Astrocyte (in vitro differentiated cells and primary cell): ENCODE data around the gene RGS21. TPM values are rescaled to one million over a fixed set of nuclear protein-coding genes. Genes with fewer than 3 reads are reported as not detected.

Experiments
- DNase-seq: peaks from one replicate; pipeline ENCODE4 v3.0.0-alpha.2; 2010; ENCODE audit warnings: low read depth
- FAIRE-seq: peaks from 2 replicates; lab custom pipeline; 2011; peaks lifted over from hg19 to GRCh38; lab: Jason Lieb, UNC
- H2AFZ ChIP-seq: 2 replicates; pipeline ENCODE4 v1.6.0; 2012; ENCODE audit warnings: low read depth, low read length, inconsistent platforms
- H3K27ac ChIP-seq: 2 replicates; pipeline ENCODE4 v1.5.1; 2011; ENCODE audit warnings: low read depth, low read length, inconsistent platforms
- H3K27me3 ChIP-seq: 2 replicates; pipeline ENCODE4 v1.6.0; 2011; ENCODE audit warnings: low read length, inconsistent platforms; ENCODE audit not compliant: insufficient read depth
- H3K36me3 ChIP-seq: 2 replicates; pipeline ENCODE4 v1.5.1; 2011; ENCODE audit warnings: low read length, inconsistent platforms; ENCODE audit not compliant: insufficient read depth
- H3K4me1 ChIP-seq: 2 replicates; pipeline ENCODE4 v1.5.1; 2011; ENCODE audit warnings: low read length, inconsistent platforms; ENCODE audit not compliant: insufficient read depth
- H3K4me2 ChIP-seq: 2 replicates; pipeline ENCODE4 v1.6.0; 2012; ENCODE audit warnings: low read length, inconsistent platforms
- H3K4me3 ChIP-seq: 2 replicates; pipeline ENCODE4 v1.5.1; 2011; ENCODE audit warnings: low read depth, mild to moderate bottlenecking, low read length, inconsistent platforms; ENCODE audit not compliant: insufficient read depth
- H3K79me2 ChIP-seq: 2 replicates; pipeline ENCODE4 v1.6.0; 2012; ENCODE audit warnings: mild to moderate bottlenecking, low read length, inconsistent platforms; ENCODE audit not compliant: insufficient read depth
- H3K9ac ChIP-seq: 2 replicates; pipeline ENCODE4 v1.6.0; 2012; ENCODE audit warnings: mild to moderate bottlenecking, low read length, inconsistent platforms
- H3K9me3 ChIP-seq: 2 replicates; pipeline ENCODE4 v1.5.1; 2012; ENCODE audit warnings: low read depth, mild to moderate bottlenecking, low read length, inconsistent platforms; ENCODE audit not compliant: insufficient read depth
- H4K20me1 ChIP-seq: 2 replicates; pipeline ENCODE4 v1.6.0; 2012; ENCODE audit warnings: low read length, inconsistent platforms; ENCODE audit not compliant: insufficient read depth
- H3K27ac Mint-ChIP-seq: one replicate; pipeline ENCODE4 v1.8.0; 2021; ENCODE audit warnings: mild to moderate bottlenecking, mixed read lengths; ENCODE audit not compliant: unreplicated experiment
- H3K27me3 Mint-ChIP-seq: one replicate; pipeline ENCODE4 v1.8.0; 2021; ENCODE audit warnings: low read depth, mixed read lengths; ENCODE audit not compliant: unreplicated experiment
- H3K36me3 Mint-ChIP-seq: one replicate; pipeline ENCODE4 v1.8.0; 2021; ENCODE audit warnings: low read depth, mixed read lengths; ENCODE audit not compliant: unreplicated experiment
- H3K4me1 Mint-ChIP-seq: one replicate; pipeline ENCODE4 v1.8.0; 2021; ENCODE audit warnings: low read depth, mixed read lengths; ENCODE audit not compliant: unreplicated experiment
- H3K4me3 Mint-ChIP-seq: one replicate; pipeline ENCODE4 v1.8.0; 2021; ENCODE audit warnings: mild to moderate bottlenecking, moderate library complexity, mixed read lengths; ENCODE audit not compliant: unreplicated experiment
- H3K9me3 Mint-ChIP-seq: one replicate; pipeline ENCODE4 v1.8.0; 2021; ENCODE audit warnings: mild to moderate bottlenecking, mixed read lengths; ENCODE audit not compliant: unreplicated experiment
- EZH2 ChIP-seq: IDR thresholded peaks from 2 replicates; pipeline ENCODE4 v1.6.1; 2012; ENCODE audit warnings: mild to moderate bottlenecking, low read length, inconsistent platforms; ENCODE audit not compliant: insufficient read depth
- total RNA-seq: library from RNA; stranded (reverse); gene quantifications from 2 replicates; pipeline ENCODE4 v1.2.1, GENCODE V29; 2021
- TF ChIP-seq, protein P1 (sequence below): IDR thresholded peaks from 2 replicates; pipeline ENCODE4 v1.5.1; 2011; ENCODE audit warnings: low read depth, mild to moderate bottlenecking, inconsistent platforms, low read length, moderate library complexity; ENCODE audit not compliant: insufficient read depth

Gene RGS21
- total RNA-seq, 1 donor from 2014 or later, result not detected

DNA sequence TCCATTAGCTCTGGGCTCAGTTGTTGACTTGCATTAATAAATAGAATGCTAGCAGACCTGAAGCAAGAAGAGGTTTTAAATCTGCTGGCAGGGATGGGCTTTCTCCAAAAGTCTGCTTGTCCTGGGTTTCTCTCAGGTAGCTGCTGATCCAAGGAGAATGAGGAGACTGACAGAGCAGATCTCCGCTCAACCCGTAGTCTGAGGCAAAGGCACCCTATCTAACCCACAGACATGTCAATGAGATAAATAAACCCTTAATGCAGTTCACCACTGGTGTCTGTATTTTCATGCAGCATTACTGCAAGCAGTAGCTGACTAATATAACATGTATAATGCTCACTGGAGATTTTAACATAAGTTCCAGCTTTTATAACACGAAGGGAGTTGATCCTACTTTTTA, 44.1 kb upstream of the RGS21 start:
- Histone ChIP-seq H4K20me1 (no peaks in the 10 kb centered on the region), H3K36me3 (no peaks in the 10 kb centered on the region), H3K4me1 (no peaks in the 10 kb centered on the region), H3K4me3 (no peak overlapping the region), H3K27ac (no peak overlapping the region), H3K27me3 (no peaks in the 10 kb centered on the region), H3K4me2 (no peak overlapping the region), H3K79me2 (no peaks in the 10 kb centered on the region), H3K9ac (no peak overlapping the region), H2AFZ (no peak overlapping the region), H3K9me3 (no peaks in the 10 kb centered on the region)
- FAIRE-seq (no peak), DNase-seq (no peak)
- no peaks in the 10 kb centered on the region for H3K36me3 Mint-ChIP-seq
- H3K4me3 Mint-ChIP-seq, result no peak overlapping the region
- H3K4me1 Mint-ChIP-seq, result no peaks in the 10 kb centered on the region
- no peak for TF ChIP-seq EZH2
- TF ChIP-seq, protein P1, sequence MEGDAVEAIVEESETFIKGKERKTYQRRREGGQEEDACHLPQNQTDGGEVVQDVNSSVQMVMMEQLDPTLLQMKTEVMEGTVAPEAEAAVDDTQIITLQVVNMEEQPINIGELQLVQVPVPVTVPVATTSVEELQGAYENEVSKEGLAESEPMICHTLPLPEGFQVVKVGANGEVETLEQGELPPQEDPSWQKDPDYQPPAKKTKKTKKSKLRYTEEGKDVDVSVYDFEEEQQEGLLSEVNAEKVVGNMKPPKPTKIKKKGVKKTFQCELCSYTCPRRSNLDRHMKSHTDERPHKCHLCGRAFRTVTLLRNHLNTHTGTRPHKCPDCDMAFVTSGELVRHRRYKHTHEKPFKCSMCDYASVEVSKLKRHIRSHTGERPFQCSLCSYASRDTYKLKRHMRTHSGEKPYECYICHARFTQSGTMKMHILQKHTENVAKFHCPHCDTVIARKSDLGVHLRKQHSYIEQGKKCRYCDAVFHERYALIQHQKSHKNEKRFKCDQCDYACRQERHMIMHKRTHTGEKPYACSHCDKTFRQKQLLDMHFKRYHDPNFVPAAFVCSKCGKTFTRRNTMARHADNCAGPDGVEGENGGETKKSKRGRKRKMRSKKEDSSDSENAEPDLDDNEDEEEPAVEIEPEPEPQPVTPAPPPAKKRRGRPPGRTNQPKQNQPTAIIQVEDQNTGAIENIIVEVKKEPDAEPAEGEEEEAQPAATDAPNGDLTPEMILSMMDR, result no peak
- H3K27ac Mint-ChIP-seq, result no peak overlapping the region
- no peaks in the 10 kb centered on the region for H3K27me3 Mint-ChIP-seq
- no peaks in the 10 kb centered on the region for H3K9me3 Mint-ChIP-seq

DNA sequence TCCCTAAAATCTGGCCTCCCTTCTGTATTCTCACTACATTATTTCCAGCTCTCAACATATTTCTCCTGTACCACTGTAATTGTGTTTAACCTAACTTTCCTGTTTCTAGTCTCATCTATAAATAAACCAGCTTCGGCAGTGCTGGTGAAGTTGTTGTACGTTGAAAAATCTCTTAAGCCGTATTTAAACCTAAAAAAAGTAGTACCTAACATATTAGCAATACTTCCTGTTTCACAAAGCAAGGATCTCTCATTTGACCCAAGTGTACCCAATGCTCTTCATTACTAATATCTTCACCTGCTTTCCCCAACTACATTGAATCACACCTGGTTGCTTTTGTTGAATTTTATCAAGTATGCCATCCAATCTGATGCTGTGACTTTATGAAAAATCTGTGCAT, 42.2 kb upstream of the RGS21 start:
- H3K27me3 Mint-ChIP-seq, result no peaks in the 10 kb centered on the region
- no peak for DNase-seq
- no peaks in the 10 kb centered on the region for H3K79me2 ChIP-seq
- H3K36me3 Mint-ChIP-seq, result no peaks in the 10 kb centered on the region
- no peak overlapping the region for H3K27ac Mint-ChIP-seq
- no peaks in the 10 kb centered on the region for H4K20me1 ChIP-seq
- TF ChIP-seq, protein P1, result no peak
- TF ChIP-seq EZH2, result no peak
- H3K27ac ChIP-seq, result no peak overlapping the region
- H3K4me3 Mint-ChIP-seq, result no peak overlapping the region
- H3K9me3 Mint-ChIP-seq, result no peaks in the 10 kb centered on the region
- no peak overlapping the region for H3K9ac ChIP-seq
- no peaks in the 10 kb centered on the region for H3K4me1 Mint-ChIP-seq
- H3K4me1 ChIP-seq, result no peaks in the 10 kb centered on the region
- no peak overlapping the region for H2AFZ ChIP-seq
- no peak overlapping the region for H3K4me2 ChIP-seq
- no peak for FAIRE-seq
- H3K4me3 ChIP-seq, result no peak overlapping the region
- no peaks in the 10 kb centered on the region for H3K27me3 ChIP-seq
- no peaks in the 10 kb centered on the region for H3K9me3 ChIP-seq
- no peaks in the 10 kb centered on the region for H3K36me3 ChIP-seq

DNA sequence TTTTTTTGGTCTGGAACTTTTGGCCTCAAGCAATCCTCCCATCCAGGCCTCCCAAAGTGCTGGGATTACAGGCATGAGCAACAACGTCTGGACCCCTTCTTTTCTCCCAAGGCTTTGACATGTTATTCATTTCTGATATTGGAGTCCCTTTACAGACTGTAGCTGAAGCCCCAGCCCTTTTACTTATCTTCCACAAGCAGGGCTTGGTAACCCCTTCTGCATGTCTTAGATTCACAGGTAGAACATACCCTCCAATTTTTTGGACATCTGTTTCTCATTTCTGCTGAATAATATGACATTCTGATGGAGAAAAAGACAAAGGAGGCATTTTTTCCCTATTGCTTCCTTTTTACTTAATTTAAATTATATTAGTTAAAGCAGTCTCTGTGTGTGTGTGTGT, 39.2 kb upstream of the RGS21 start:
- peaks cover 9% of the 10 kb centered on the region for H3K9me3 Mint-ChIP-seq
- no peaks in the 10 kb centered on the region for H3K79me2 ChIP-seq
- no peak for FAIRE-seq
- H3K9me3 ChIP-seq, result no peaks in the 10 kb centered on the region
- TF ChIP-seq EZH2, result no peak
- H2AFZ ChIP-seq, result no peak overlapping the region
- H3K27me3 ChIP-seq, result no peaks in the 10 kb centered on the region
- no peak overlapping the region for H3K4me3 ChIP-seq
- no peak for DNase-seq
- H3K36me3 Mint-ChIP-seq, result no peaks in the 10 kb centered on the region
- no peak overlapping the region for H3K4me3 Mint-ChIP-seq
- no peaks in the 10 kb centered on the region for H3K27me3 Mint-ChIP-seq
- no peak overlapping the region for H3K27ac Mint-ChIP-seq
- H3K4me1 ChIP-seq, result no peaks in the 10 kb centered on the region
- H3K4me2 ChIP-seq, result no peak overlapping the region
- no peaks in the 10 kb centered on the region for H3K4me1 Mint-ChIP-seq
- H3K9ac ChIP-seq, result no peak overlapping the region
- H3K27ac ChIP-seq, result no peak overlapping the region
- no peaks in the 10 kb centered on the region for H4K20me1 ChIP-seq
- H3K36me3 ChIP-seq, result no peaks in the 10 kb centered on the region
